HepG2 (cell line): ENCODE results near the gene FITM1. TPM values are rescaled to one million over a fixed set of nuclear protein-coding genes. Genes with fewer than 3 reads are reported as not detected.
A peak's percentile ranks its signal among the peaks of the same experiment; 100 is the strongest.

ENCODE experiments used
- FIP1L1 ChIP-seq: fragments of 200-400 bp; formaldehyde crosslinking; IDR thresholded peaks from 2 replicates; pipeline ENCODE4 v1.6.1; 2018; ENCODE audit warnings: low read depth, mild to moderate bottlenecking, low read length, moderate library complexity, borderline replicate concordance; ENCODE audit not compliant: insufficient read depth
- KLF9 ChIP-seq: IDR thresholded peaks from 2 replicates; pipeline ENCODE4 v1.6.1; 2016; ENCODE audit warnings: low read depth
- REPIN1 ChIP-seq: sonication (generic); formaldehyde crosslinking; IDR thresholded peaks from 2 replicates; pipeline ENCODE4 v1.8.0; 2022; ENCODE audit warnings: missing genetic modification reagents, low read depth, mild to moderate bottlenecking, borderline replicate concordance
- RNF2 ChIP-seq: fragments of 450-650 bp; conservative IDR thresholded peaks from 2 replicates; pipeline ENCODE4 v1.6.1; 2016; ENCODE audit warnings: low read depth
- SMAD9 ChIP-seq: sonication (generic); formaldehyde crosslinking; IDR thresholded peaks from 2 replicates; pipeline ENCODE4 v1.5.1; 2020; ENCODE audit warnings: mild to moderate bottlenecking, missing genetic modification reagents
- SP1 ChIP-seq, 2 experiments: fragments of 450-650 bp in 1 of 2; sonication (generic) in 1 of 2; formaldehyde crosslinking in 1 of 2; IDR thresholded peaks; 2 replicates each; pipeline versions ENCODE4 v1.4.0 to v1.6.1; 2016 to 2020; ENCODE audit warnings: missing genetic modification reagents in 1 of 2
- SSRP1 ChIP-seq: IDR thresholded peaks from 2 replicates; pipeline ENCODE4 v1.6.1; 2016; ENCODE audit warnings: control low read depth
- ZNF510 ChIP-seq: sonication (generic); formaldehyde crosslinking; IDR thresholded peaks from 2 replicates; pipeline ENCODE4 v1.4.0; 2020; ENCODE audit warnings: low read depth, mild to moderate bottlenecking, missing genetic modification reagents
- ZNF605 ChIP-seq: sonication (generic); formaldehyde crosslinking; IDR thresholded peaks from 2 replicates; pipeline ENCODE4 v1.8.0; 2022; ENCODE audit warnings: mild to moderate bottlenecking, missing genetic modification reagents
- polyA plus RNA-seq, 8 experiments: library from polyadenylated mRNA; depleted of rRNA in 3 of 8; stranded (reverse) in 7 of 8; unstranded in 1 of 8; fragments of >200 nt; fragmentation: Illumina TruSeq in 4 of 8; extraction: Trizol in 4 of 8; gene quantifications; 2 replicates each; pipeline versions ENCODE4 v1.2.1 to v1.2.3, GENCODE V29; 2011 to 2016; ENCODE audit warnings: low read depth in 4 of 8, missing spikeins in 1 of 8, mixed read lengths in 1 of 8; ENCODE audit not compliant: insufficient read depth in 1 of 8
- total RNA-seq, 5 experiments: library from RNA; depleted of rRNA; stranded (reverse); fragments of >200 nt; fragmentation: Illumina TruSeq; extraction: Trizol; gene quantifications; 2 replicates each; pipeline ENCODE4 v1.2.3, GENCODE V29; 2016; ENCODE audit warnings: low read depth in 1 of 5
- TF ChIP-seq, protein P1 (sequence below): sonication (generic); formaldehyde crosslinking; IDR thresholded peaks from 2 replicates; pipeline ENCODE4 v1.5.1; 2020; ENCODE audit warnings: mild to moderate bottlenecking, missing genetic modification reagents, borderline replicate concordance
- TF ChIP-seq, protein P2 (sequence below): IDR thresholded peaks from 2 replicates; pipeline ENCODE4 v1.6.1; 2016; ENCODE audit warnings: missing genetic modification reagents, missing compliant biosample characterization
- TF ChIP-seq, protein P3 (sequence below): sonication (generic); formaldehyde crosslinking; IDR thresholded peaks from 2 replicates; pipeline ENCODE4 v1.5.1; 2020; ENCODE audit warnings: missing genetic modification reagents, mild to moderate bottlenecking, borderline replicate concordance
- TF ChIP-seq, protein P4 (sequence below): sonication (generic); formaldehyde crosslinking; IDR thresholded peaks from 2 replicates; pipeline ENCODE4 v1.4.0; 2020; ENCODE audit warnings: low read depth, mild to moderate bottlenecking, missing genetic modification reagents
- TF ChIP-seq, protein P5 (sequence below), 2 experiments: sonication (generic) in 1 of 2; formaldehyde crosslinking in 1 of 2; IDR thresholded peaks; 2 replicates each; pipeline versions ENCODE4 v1.6.1 to v1.9.0; 2014 to 2022; ENCODE audit warnings: antibody characterized with exemption in 1 of 2, borderline replicate concordance in 1 of 2, inconsistent platforms in 1 of 2, low read depth in 1 of 2, missing genetic modification reagents in 1 of 2
- TF ChIP-seq, protein P6 (sequence below): sonication (generic); formaldehyde crosslinking; IDR thresholded peaks from 2 replicates; pipeline ENCODE4 v1.5.0; 2020; ENCODE audit warnings: missing genetic modification reagents

The FITM1 gene
- total and polyA plus RNA-seq, 2 of the 13 experiments (the other 11 are each of a cell fraction or from before 2014, with no cell fraction given) = 2.7 to 5.8 TPM

DNA sequence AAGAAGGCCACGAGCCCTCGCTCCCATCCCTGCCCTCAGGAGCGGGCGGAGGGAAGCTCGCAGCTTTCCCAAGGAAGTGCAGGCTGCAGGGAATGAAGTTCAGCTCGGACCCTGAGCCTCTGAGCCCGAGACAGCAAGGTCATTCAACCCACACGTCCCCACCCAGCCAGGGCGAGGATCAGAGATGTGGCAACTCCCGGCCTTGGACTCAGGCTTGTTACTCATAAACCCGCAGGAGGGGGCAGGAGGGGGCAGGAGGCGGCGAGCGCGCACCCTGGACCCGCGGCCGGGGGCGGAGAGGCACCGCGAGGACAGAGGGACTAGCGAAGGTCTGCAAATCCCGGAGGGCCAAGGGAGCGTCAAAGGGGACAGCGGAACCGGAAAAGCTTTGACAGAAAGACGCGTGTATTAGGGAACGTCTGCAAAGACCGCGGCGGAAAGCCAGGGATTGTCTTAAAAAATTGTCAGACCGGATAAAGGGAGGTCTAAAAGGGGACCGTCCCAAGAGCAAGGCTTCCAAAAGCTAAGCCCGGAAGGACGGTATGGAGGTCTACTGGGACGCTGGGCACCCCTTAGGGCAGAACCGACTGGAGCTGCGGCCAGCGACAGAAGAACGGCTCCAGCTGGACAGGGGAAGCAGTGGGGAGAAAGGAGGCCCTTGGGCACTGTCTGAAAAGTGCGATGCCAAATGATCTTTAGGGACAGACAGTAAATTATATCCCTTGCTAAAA is 16.5 kb upstream of the FITM1 start (continued):
- TF ChIP-seq SSRP1 (CRISPR knock-in tag) = no peak; the same call in 1 of the 2 replicates
- TF ChIP-seq SMAD9 (CRISPR knock-in tag) = peak; percentile 78; the same call in 1 of the 2 replicates
- no peak; the same call in 1 of the 2 replicates for TF ChIP-seq ZNF605 (CRISPR knock-in tag)
- TF ChIP-seq, protein P1, sequence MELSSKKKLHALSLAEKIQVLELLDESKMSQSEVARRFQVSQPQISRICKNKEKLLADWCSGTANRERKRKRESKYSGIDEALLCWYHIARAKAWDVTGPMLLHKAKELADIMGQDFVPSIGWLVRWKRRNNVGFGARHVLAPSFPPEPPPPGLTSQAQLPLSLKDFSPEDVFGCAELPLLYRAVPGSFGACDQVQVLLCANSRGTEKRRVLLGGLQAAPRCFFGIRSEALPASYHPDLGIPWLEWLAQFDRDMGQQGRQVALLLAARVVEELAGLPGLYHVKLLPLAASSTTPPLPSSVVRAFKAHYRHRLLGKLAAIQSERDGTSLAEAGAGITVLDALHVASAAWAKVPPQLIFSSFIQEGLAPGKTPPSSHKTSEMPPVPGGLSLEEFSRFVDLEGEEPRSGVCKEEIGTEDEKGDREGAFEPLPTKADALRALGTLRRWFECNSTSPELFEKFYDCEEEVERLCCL = peak; percentile 93; the same call in 1 of the 2 replicates
- TF ChIP-seq, protein P2, sequence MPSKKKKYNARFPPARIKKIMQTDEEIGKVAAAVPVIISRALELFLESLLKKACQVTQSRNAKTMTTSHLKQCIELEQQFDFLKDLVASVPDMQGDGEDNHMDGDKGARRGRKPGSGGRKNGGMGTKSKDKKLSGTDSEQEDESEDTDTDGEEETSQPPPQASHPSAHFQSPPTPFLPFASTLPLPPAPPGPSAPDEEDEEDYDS (CRISPR knock-in tag) = peak; percentile 93
- no peak for TF ChIP-seq RNF2
- peak; percentile 98; the same call in 1 of the 2 replicates for TF ChIP-seq FIP1L1
- TF ChIP-seq, protein P3, sequence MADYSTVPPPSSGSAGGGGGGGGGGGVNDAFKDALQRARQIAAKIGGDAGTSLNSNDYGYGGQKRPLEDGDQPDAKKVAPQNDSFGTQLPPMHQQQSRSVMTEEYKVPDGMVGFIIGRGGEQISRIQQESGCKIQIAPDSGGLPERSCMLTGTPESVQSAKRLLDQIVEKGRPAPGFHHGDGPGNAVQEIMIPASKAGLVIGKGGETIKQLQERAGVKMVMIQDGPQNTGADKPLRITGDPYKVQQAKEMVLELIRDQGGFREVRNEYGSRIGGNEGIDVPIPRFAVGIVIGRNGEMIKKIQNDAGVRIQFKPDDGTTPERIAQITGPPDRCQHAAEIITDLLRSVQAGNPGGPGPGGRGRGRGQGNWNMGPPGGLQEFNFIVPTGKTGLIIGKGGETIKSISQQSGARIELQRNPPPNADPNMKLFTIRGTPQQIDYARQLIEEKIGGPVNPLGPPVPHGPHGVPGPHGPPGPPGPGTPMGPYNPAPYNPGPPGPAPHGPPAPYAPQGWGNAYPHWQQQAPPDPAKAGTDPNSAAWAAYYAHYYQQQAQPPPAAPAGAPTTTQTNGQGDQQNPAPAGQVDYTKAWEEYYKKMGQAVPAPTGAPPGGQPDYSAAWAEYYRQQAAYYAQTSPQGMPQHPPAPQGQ (CRISPR knock-in tag) = peak; percentile 90; the same call in 1 of the 2 replicates
- TF ChIP-seq, protein P4, sequence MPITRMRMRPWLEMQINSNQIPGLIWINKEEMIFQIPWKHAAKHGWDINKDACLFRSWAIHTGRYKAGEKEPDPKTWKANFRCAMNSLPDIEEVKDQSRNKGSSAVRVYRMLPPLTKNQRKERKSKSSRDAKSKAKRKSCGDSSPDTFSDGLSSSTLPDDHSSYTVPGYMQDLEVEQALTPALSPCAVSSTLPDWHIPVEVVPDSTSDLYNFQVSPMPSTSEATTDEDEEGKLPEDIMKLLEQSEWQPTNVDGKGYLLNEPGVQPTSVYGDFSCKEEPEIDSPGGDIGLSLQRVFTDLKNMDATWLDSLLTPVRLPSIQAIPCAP (CRISPR knock-in tag) = no peak
- TF ChIP-seq ZNF510 (CRISPR knock-in tag) = peak; percentile 49; the same call in 1 of the 2 replicates
- peak; percentile 100 for TF ChIP-seq REPIN1 (CRISPR knock-in tag)
- no peak for TF ChIP-seq SP1 (IDR thresholded peaks at IDR 0.05)
- TF ChIP-seq SP1 (CRISPR knock-in tag; IDR thresholded peaks at IDR 0.05) = peak; percentile 76
- TF ChIP-seq KLF9 = peak; percentile 97
- TF ChIP-seq, protein P5, sequence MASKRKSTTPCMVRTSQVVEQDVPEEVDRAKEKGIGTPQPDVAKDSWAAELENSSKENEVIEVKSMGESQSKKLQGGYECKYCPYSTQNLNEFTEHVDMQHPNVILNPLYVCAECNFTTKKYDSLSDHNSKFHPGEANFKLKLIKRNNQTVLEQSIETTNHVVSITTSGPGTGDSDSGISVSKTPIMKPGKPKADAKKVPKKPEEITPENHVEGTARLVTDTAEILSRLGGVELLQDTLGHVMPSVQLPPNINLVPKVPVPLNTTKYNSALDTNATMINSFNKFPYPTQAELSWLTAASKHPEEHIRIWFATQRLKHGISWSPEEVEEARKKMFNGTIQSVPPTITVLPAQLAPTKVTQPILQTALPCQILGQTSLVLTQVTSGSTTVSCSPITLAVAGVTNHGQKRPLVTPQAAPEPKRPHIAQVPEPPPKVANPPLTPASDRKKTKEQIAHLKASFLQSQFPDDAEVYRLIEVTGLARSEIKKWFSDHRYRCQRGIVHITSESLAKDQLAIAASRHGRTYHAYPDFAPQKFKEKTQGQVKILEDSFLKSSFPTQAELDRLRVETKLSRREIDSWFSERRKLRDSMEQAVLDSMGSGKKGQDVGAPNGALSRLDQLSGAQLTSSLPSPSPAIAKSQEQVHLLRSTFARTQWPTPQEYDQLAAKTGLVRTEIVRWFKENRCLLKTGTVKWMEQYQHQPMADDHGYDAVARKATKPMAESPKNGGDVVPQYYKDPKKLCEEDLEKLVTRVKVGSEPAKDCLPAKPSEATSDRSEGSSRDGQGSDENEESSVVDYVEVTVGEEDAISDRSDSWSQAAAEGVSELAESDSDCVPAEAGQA (IDR thresholded peaks at IDR 0.05; ENCODE audit: low read depth) = peak; percentile 88
- TF ChIP-seq, protein P5 (CRISPR knock-in tag; IDR thresholded peaks at IDR 0.05; ENCODE audit: borderline replicate concordance) = no peak; the same call in 1 of the 2 replicates
- TF ChIP-seq, protein P6, sequence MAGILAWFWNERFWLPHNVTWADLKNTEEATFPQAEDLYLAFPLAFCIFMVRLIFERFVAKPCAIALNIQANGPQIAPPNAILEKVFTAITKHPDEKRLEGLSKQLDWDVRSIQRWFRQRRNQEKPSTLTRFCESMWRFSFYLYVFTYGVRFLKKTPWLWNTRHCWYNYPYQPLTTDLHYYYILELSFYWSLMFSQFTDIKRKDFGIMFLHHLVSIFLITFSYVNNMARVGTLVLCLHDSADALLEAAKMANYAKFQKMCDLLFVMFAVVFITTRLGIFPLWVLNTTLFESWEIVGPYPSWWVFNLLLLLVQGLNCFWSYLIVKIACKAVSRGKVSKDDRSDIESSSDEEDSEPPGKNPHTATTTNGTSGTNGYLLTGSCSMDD (CRISPR knock-in tag) = peak; percentile 96
